Fibroblast of gingiva (primary cell): ENCODE results near the gene TNFSF8.

Experiments
- DNase-seq: peaks from one replicate; pipeline ENCODE4 v3.0.0-alpha.2; 2011; ENCODE audit warnings: low read depth

The TNFSF8 gene, protein sequence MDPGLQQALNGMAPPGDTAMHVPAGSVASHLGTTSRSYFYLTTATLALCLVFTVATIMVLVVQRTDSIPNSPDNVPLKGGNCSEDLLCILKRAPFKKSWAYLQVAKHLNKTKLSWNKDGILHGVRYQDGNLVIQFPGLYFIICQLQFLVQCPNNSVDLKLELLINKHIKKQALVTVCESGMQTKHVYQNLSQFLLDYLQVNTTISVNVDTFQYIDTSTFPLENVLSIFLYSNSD

DNA sequence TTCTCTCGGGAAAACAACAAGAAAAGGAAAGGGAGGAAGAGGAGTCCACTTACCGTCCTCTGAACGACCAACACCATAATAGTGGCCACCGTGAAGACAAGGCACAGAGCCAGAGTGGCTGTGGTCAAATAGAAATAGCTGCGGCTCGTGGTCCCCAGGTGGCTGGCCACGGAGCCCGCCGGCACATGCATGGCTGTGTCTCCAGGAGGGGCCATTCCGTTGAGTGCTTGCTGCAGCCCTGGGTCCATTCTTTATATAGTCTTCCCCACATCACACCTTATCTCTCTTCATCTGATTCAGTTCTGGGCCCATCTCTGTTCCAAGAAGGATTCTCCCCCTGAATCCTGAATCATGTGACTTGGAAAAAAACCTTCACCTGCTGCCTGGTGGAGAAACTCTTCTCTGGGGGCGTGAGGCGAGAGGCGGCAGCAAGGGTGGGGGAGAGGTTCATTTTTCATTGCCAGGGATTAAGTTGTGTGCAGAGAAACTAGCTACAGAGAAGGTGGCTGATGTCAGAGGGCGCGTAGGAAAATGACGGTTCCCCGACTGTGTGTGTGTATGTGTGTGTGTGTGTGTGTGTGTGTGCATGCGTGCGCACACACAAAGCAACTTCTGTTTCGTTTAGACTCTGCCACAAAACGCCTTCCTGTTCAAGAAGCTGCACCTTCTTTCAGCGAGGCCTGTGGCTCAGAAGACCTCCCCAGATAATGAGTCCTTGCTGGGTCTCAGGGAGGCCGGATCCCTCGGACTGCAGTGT lies at the start of gene TNFSF8:
Gene TNFSF8, minus strand, starts transcription at position 536 of the 757 bp plus-strand sequence. Its CDS starts 288 bp downstream, at position 248.
- no peak for DNase-seq

DNA sequence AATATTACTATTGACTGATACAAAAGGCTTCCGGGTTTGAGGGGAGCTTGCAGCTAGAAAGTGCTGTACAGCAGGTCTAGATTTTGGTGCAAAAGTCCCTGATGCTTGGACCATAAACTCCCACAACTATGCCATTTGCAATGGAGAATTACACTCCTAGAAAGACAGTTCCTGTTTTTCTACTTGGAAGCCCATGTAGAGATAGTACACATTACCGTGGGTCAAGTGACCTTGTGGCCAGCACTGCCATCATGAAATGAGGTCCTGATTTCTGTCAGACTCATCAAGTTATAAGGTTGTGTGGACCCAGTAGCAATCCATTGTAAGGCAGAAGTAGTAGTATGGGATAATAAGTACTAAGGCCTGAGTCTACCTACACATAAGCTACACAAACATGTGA lies 42.8 kb upstream of the TNFSF8 start:
- no peak for DNase-seq

DNA sequence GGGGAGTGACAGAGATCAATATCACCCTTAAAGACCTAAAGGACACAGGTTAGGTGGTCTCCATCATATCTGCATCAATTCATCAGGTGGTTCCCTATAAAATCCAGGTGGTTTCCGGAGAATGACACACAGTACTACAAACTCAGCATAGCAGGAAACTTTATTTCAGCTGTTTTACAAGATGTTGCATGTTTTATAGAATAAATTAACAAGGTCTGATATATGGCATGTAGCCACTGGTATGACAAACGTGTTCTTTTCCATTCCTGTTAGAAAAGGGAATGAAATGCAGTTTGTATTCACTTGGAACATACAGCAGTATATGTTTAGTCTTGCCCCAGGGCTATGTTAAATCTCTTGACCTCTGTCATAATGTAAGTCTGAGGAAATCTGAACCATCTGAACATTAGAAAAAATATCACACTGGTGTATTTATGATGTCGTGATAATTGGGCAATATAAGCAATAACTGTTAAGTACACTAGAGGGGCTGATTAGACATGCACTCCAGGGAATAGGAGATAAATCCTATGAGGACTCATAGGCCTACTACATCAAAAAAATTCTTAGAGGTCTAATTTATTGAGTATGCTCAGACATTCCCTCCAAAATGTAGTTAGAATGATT lies 42.2 kb upstream of the TNFSF8 start:
- no peak for DNase-seq

DNA sequence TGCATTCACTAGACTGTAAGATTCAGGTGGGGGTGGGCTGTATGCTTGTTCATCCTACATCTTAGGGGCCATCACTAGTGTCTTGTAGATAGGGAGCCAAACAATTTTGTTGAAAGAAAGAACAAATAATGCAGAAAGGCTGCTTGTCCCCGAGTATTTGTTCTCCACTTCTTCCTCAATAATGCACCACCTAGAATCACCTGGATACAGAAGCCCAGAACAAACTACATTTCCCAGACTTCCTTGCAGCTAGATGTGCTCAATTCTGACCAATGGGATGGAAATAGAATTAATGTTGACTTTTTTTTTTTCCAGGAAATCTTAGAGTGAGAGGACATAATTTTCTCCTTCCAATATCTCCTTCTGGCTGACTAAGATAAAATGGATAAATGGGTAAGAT lies 38.9 kb upstream of the TNFSF8 start:
- DNase-seq, result no peak

DNA sequence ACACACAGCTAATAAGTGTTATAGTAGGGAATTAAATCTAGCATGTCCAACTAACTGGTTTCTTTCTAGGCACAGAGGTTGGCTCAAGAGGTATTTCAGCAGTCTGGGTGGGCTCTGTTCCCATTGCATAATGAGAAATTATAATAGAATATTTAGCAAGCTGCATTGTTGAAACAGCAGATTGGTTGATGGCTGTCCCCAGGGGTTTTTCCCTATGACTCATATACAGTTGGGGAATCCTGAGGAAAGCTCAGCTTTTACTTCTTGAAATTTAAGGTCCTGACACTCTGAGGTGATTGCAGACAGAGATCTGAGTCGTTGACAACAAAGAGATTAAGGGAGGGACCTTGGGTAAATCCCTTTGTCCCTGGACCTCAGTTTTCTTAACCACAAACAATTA lies 38.3 kb upstream of the TNFSF8 start:
- DNase-seq, result peak; percentile 70

DNA sequence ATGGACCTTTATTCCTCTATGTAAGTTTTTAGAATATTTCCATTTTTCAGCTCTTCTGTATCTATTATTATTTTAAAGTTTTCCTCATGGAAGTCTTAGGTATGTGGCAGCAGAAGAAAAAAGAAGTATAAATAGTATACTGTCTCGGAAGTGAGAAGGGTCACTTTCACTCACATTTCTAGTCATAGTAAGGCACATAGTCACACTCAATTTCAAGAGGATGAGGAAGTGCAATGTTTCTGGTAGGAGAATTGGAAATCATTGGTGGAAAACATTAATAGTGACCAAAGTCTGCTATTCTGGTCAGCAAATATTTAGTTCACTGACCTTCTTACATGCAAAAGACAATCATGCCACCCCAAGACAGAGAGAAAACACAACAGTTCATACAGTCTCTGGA lies 35.2 kb upstream of the TNFSF8 start:
- DNase-seq, result no peak

DNA sequence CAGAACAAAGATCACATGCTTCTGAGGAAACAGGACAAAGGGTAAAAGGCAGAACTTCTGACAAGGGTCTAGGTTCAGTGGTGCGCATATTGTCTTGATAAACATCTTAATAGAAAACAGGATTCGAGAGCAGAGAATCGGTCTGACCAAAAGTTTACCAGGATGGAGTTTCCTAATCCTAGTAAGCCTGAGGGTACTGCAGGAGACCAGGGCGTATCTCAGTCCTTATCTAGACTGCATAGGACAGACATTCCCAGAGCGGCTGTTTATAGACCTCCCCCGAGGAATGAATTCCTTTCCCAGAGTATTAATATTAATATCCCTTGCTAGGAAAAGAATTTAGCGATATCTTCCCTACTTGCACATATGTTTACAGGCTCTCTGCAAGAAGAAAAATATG lies 32.4 kb upstream of the TNFSF8 start:
- no peak for DNase-seq

DNA sequence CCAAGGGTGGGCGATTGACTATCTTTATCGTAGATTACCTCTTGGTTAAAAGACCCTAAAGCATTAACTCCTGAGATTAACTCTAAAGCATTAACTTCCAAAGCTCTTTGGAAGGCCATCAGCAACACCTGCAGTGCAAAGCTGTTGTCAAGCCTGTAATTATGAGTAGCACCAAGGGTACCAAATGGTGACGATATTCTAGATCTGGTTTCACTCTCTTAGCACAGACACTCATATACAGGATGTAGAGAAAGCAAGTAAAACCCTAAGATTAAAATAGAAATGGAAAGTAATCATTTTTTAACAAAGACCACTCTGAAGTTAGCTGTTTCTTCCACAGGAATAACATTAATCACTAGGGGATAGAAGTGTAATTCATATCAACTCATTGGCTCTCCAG lies 29.9 kb upstream of the TNFSF8 start:
- no peak for DNase-seq

DNA sequence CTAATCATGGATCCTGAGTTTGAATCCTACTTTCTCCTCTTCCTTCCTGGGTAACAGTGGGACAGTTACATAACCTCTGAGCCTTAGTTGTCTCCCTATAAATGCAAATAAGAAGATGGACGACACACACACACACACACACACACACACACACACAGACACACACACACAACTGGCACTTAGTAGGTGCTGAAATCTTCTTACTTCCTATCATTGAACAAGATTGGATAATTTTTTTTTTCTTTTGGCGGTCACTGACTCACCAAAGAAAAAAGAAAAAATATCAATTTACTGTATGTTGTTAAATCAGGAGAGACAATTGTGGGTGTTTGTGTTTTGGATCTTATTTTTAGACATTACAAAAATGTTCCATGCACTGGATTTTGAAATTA lies 28.4 kb upstream of the TNFSF8 start:
- peak; percentile 31 for DNase-seq

DNA sequence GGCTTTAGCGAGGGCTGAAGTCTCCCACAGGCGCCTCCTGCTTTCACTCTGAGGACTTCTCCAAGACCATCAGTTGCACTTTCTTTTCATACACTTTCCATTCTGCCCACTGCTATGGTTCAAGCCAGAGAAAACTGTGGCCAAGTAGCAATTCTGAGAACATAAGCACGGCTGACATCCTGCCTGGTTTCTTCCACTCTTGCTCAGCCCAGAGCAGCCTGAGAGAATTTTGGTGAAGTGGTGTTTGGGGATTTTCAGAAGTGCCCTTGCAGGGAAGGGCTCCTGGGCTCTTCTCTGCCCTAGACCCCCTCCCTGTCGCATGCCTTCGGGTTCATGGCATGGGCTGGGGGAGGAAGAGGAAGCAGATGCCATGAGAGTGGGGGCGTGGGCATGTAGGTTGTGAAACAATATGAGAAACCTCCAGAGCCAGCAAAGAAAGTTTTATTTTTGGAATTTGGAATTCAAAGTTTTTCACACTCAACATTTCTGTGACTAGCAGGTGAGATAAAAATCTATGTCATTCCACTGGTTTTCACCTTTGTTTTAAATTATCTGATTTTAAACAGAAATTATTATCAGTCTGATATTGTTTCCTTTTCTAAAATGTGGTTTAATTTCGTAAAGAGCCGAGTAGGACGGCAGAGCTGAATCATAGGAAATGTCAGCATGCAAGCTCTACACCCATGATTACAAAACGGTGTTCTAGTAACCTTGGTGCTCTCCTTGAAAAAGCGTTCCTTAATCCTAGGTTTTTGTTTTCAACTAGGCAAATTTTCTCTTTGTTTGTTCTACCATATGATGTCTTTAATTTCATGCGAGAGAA lies 27.8 kb upstream of the TNFSF8 start:
- peak; percentile 31 for DNase-seq

DNA sequence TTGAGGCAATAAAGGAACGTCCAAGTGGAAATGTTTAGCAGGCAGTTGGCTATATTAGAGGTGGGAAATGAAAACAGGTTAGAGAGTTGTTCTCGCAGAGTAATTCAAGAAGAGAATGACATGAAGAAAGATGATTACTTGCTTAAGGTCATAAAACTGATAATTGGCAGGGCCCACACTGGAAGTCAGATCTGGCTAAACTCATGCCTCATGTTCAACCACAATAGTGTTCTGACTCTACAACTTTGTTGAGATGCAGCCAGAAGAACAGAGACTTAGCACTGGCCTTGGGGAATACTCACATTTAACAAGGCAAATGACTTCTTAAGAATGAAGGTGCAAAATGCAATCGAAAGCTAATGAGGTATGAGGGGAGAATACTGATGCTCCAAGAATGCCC lies 27.2 kb upstream of the TNFSF8 start:
- DNase-seq, result no peak

DNA sequence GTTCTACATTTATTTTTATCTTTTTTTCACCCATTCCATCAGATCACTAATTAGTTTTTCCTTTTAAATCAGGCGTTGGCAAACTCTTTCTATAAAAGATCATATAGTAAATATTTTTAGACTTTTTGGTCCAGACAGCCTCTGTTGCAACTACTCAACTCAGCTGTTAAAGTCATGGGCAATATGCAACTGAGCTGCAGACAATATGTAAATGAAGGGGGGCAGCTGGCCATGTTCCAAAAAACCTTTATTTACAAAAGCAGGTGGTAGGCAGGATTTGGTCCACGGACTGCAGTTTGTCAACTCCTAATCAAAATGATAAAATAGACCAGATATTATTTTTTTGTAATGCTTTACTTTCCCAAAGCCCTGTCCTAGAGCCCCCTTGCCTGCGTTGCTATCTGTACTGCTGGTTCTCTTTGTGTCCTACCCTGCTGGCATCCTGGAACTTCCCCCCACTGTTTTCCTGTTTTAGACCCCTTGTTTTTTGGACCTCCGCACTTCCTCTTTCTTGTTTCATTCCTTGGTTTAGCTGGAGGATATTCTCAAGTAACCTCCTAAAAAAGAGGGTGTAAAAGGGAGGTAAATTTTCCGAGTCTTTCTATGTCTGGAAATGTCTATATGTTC lies 24.7 kb upstream of the TNFSF8 start:
- no peak for DNase-seq

DNA sequence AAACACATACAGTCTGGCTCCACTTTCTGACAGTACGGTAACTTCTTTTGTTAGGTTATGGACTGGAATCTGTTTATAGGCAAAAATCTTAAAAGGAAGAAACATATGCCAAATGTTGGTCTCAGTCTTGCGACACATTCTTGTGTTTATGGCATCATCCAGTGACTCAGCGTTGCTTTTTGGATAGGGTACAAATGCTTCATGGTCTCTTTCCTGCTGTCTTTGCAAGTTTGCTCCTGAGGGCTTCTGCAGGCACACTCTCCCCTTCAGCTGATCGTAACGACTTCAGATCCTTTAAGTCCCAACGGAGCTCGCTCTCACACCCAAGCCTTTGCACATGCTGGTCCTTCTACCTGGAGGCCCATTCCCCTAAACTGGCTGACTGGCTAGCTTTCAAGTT lies 23.6 kb upstream of the TNFSF8 start:
- DNase-seq, result peak; percentile 92

DNA sequence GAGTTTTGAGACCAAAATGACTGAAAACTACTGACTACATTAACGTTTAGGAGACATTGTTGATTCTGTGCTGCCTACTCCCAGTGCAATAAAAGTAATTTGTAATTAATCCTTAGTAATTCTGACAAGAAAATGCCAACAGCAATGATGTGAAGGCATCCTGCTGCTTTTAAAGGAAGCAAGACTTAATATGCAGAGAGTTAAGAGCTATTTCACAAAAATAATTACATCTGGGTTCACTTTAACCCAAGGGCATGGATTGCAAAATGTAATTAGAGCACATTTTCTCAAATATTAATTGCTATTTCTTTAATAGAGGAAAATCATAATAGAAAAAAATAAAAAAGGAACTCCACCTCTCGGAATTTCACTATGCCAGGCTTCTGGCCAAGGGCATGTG lies 22.7 kb upstream of the TNFSF8 start:
- DNase-seq, result peak; percentile 36

DNA sequence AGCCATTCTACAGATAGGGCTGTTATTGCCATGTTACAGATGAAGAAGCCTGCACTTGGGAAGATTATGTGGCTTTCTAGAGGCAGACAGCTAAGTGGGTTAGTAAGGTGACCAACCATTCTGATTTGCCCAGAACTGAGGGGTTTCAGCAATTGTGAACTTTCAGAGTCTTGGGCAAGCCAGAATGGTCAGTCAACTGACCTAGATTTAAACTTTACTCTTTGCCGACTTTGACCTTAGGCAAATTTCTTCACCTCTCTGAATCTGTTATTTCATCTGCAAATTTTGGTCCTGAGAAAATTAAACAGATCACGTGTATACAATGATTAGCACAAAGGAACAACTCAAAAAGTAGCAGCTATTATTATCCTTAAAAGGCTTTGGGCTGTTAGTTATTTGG lies 20.4 kb upstream of the TNFSF8 start:
- DNase-seq, result no peak

DNA sequence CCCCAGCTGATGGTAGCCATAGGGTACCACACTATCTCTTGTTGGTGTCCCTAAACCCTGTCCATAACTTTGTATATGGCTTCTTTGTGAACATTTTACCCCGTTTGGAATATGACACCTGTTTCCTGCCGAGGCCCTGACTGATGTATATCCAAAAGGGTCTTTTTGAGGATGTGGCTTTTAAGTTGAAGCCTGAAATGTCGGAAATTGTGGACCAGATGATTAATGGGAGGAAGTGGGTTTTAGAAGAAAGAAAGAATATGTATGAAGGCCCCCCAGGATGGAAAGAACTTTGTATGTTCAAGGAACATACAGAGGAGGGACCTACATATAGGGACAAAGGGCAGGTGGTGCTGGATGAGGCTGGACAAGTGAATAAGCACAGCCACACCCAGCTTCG lies 16.7 kb upstream of the TNFSF8 start:
- DNase-seq, result no peak

DNA sequence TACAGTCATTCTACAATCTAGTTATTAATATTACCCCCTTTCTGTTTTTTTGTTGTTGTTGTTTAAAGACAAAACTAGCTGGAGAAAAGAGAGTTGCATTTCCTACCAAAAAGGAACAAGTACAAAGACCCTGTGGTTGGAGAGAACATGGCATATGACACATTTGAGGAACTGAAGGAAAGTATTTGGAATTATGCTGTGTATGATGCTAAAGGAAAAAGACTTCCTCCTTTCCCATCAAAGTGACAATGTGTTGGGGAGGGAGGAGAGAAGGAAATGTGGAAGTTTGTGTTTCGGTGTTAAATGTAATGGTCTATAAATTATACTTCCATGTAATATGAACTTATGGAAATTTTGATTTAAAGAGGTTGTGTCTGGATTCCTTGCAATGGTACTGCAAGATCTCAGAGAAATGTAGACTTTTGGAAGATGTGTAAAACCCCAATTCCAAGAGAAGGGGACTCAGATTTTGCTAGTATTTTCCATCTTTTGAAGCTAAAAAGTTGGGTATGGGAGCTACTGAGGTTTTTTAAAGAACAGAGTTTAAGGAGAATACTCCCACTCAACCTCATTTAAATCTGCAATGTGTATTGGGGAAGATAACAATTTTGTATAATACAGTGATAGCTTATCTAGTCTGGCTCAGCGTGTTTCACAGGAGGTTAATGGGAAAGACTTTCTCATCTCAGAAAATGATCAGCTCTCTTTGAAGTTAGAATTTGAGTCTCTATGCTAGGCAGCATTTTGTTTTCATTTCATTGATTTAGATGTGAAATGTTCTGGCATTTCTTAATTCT lies 15.4 kb upstream of the TNFSF8 start:
- DNase-seq, result no peak

DNA sequence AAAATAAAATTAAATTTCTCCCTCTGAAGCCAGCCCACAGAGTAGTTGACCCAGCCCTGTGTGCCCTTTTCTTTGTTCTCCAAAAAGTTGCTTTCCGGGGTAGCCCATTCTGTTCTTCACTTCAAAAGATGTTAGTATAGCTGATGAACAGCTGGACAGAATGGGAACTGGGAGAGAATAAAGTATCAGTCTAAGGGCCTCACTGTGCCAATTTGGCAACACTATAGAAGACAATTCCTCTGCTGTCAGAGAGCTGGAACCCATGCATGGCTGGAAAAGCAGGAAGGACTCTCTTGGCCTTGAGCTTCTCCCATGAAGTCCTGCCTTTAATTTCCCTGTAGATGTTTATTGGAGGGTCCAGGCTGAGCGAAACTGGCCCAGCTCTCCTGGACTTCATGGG lies 11.0 kb upstream of the TNFSF8 start:
- no peak for DNase-seq

DNA sequence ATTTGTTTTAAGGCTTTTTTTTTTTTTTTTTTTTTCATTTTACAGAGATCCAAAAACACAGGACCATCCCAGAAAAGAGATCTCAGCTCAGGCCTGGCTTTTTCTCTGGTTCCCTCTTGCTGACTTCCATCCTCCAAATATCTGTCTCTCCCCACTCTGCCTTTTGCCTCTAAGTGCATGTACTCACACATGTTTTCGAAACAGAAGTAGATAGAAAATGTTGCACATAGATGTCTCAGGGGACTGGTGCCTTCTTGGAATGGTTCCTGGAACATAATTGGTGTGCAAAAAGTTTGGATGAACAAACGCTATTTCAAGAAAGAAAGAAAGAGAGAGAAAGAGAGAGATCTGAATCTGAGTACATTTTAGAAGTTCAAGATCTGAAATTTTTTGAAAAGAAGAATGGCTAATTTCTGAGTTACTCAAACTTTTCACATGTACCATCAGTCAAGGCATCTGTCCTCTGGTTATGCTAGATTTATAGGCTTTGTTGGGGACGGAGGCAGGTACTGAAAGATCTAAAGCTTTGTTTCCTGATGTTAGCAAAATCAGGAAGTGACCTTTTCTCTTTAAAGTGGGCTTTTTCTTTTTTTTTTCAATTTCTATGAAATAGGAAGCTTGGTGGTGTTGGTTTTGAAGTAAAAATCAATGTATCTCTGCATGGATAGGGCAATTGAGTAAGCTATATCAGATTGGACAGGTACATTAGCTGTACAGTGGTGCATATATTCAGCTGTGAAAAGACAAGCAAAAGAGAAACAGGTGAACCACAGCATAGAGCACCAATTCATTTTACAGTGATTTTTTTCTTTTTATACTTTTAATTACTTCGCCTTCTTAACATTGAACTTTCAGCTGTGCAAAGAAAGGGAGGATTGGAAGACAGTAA lies 8.5 kb upstream of the TNFSF8 start:
- DNase-seq, result peak; percentile 89

DNA sequence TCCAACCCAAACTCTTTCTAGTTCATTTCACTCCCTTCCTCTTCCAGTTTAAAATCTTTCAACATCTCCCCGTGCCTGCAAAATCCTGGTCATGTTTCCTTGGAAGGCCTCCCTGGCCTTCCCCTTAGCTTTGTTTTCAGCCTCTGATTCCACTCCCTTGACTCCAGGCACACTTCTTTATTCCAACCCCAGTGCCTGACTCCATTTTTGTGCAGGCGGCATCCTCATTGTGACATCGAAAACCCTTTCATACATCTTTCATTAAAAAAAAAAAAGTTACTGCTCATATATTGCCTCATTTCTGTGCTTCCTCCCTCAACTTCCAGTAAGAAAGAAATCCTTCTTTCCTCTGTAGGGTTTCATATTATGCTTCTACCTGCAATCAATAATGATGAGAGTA lies 7.1 kb upstream of the TNFSF8 start:
- DNase-seq, result no peak
